HG03432 (cell line): ENCODE results near the gene NTM.

Experiments
- ATAC-seq: cut with Tn5 transposase; IDR thresholded peaks from one replicate; pipeline ENCODE4 v1.9.1; 2021; ENCODE audit warnings: mild to moderate bottlenecking, moderate library complexity; ENCODE audit not compliant: unreplicated experiment

NTM gene

DNA sequence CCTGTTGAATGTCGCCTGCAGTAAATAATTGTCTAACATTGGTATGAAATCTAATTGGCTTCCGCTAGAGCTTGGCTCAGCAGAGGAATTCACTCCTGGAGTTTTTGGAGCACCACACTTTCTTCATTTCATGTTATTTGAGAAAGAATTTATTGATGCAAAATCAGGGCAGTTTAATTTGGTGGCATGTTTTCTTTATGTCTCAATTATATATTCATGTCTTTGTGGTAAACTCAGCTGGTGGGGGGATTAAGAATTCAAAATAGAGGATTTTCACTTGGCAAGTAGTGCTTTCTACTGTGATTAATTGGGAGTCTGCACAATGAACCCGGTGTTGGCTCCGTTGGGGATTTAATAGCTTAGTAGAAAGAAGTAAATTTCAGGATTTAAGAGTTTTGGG is 784.4 kb downstream of the NTM start:
- no peak for ATAC-seq

DNA sequence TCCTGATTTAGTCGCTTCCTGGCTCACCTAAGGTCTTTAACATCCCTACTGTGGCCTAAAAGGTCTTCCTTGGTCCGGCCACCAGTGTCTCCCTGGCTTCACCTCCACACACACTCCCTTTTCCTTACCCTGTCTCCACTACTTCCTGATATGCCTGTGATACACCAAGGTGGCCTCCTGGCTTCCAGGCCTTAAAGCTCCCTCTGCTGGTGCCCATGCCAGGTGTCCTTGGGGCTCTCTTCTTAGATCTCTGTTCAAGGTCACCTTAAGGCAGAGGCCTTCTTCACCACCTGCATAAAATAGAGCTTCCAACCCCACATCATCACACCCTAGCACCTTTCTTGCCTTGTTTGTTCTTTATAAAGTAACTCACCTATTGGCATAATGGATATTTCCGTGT is 787.7 kb downstream of the NTM start:
- no peak for ATAC-seq

DNA sequence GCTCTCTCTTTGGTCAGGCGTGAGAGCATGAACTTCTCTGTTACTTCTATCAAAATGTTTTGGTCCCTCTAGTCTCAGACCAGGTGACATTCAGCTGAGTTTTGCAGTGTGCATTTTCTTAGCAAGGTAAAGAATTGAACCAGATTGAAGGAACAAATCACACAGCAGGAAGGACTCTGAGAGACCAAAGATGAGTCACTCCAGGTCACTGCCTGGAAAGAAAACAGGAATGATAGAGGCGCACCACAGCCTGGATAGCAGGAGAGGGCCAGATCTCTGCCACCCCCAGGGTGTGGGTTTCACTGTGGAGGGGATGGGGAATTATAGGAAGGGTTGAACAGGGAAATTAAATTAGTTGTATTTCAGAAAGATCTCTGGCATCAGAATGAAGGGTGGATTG is 788.3 kb downstream of the NTM start:
- ATAC-seq = no peak

DNA sequence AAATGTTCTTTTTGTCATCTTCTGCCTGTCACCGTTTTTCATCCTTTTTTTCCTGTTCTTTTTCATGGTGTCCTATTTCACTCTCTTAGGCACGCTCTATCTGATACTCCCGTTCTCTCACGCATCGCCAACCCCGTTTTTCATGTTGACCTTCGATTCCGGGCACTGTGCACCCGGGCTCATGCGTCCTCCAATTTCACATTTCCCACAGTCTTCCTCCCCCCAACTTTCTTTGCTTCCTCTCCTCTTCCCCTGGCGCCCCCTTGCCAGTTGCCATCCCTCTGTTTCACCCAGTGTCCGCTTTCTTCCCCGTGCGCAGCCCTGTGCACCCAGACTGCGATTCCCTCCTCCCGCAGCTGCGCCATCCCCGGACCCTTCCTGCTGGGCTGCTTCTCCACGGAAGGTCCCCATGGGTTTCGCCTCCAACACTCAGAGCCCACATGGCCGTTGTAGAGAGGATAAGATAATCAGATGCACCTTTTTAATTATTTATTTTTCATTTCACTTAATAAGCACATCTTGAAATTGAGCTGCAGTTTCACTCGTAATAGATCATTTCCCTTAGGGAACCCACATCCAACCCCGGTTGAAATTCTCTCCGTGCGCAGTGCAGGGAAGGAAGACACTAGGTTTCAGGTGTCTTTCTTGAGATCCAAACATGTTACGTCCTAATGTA is 791.1 kb downstream of the NTM start:
- no peak for ATAC-seq

DNA sequence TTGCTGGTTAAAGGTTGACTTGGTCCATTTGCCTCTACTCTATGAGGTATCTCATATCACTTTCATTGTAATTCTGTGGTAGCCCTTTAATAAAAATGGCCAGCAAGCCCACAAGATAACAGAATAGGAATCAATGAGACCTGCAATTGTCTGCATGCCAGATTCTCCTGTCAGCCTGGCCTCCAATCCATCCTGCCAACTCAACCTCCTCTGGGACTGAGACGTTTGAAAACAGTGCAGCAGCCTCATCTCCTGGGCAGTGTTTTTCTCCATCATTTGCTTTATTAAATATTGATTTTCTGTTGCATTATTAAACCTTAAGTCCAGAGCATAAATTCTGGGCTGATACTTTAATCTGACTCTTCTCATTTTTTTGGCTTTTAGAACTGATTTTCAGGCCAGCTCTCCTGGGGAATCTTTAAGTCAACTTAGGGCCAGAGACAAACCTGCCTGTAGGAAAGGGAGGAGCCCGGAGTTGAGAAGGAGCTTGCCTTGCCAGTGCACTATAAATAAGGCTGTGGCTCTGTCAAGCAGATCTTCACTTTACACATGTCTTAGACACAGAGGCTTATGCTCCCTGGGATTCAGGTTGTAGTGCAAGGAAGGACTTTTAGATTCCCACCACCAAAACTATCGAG is 798.0 kb downstream of the NTM start:
- ATAC-seq = no peak

DNA sequence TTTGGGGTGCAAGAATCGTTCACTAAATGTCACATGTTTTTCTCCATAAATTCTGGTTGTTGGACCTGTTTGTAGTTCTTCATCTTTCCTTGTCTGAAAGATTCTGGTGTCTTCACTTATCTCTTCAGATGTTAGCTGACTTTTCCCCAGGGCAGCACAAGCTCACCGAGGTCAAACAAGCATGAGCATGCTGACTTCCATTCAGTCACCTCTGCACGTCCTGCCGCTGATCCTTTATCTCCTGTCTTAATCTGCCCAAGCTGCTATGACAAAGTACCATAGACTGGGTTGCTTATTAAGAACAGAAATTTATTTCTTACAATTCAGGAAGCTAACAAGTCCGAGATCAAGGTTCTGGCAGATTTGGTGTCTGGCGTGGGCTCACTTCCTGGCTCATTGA is 800.6 kb downstream of the NTM start:
- ATAC-seq = no peak

DNA sequence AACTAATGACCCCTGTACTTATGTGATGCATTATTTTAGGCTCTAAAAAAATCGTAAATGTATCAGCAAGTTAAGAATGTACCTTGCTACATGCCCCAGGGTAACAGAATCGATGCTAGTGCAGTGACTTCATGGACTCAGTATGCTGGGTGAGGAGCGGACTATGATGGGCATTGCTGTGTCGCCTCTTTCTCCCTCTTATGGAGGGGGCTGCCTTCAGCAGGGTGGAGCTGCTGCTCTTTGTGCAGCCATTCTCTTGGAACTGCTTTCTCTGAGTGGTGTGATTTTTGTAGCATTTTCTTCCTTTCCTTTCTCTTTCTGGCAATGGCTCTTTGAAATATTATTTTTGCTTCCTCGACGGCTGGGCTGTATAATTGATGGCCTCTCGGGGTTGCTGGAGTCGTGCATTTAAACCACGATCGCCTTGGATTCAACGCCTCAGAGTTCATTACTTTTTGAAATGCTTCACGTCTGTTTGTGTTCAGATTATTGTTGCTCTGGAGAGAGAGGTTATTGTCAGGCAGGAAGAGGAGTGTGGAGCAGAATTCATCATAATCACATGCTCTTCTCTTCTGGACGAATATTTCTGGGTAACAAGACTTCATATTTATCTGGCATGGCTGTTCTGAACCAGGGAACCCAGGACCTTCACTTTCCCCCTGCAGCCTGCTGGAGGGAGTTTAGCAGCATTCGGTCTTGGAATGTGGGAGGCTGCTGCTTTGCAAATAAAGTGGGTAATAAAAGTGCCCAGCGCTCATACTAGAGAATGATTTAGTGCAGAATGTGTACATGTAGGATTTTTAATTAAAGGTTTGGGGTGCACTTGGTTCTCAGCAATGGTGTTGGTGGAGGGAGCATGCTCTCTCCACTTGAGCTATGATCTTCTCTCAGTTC is 804.2 kb downstream of the NTM start:
- ATAC-seq = no peak

DNA sequence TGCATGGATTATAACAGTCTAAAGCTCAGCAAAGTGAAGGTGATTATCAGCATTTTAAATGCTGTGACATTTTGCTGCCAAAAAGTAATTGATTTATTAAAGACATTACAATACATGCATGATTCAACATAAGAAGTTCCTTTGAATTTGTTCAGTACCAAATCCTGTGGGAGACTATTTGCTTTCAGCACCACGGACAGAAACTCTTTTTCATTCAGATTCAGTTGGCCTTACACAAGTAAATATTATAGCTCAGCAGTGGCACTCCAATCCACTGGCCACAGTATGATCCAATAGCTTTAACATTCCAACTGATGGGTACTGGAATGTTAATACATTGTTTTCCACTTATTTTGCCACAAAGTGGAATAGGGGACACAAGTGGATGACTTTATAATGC is 806.7 kb downstream of the NTM start:
- ATAC-seq = no peak

DNA sequence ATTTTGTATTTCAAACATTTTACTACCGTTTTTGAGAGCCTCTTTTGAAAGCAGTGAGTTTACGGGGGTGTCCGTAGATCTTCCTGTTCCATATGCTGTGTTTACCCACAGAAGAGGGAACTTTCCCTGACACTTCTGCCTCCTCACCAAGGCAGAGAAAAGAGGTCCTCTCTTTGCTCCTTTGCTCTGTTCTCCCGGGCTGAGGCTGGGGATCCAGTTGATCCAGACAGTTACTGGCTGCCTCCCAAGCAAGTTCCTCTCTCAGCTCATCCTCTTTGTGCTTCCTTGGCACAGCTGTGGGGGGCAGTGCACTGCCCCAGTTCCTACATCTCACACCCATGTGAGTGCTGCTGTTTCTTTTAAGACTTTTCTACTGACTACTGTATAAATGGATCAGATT is 813.7 kb downstream of the NTM start:
- ATAC-seq = no peak

DNA sequence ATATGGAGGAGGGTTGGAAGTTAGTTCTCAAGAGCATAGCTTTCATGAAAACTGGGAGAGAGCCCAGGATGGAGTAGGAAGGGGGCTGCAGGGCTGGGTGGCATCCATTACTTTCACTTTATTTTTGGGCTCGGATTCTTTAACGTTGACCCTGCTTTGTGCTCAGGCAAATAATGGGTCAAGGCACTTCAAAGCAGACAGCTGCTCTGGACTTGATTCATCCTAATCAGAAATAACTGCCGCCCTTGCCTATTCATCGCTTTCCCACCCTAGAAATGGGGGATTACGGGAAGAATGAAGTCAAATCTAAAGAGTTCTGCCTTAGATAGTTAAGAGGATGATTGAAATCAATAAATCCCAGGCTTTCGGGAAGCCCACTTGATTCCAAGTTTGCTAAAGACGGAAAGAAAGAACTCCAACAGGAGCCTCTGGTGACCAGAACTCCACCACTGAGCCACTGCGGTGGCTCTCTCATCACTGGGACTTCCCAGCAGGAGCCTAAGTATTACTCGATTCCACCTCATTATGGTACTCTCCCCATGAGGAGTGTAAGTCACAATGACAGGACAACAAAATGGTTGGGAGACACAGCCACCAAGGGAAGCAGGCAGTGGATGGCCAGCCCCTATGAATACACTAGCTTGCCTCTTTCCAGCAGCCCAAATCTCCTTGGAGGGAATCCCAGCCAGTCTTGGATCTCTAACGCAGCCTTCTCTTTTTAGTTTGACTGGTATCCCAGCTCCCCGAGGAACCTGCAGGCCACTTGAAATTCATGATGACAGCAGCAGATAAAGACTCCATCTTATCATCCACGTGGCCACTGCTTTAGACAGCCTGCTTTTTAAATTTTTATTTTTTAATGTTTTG is 815.5 kb downstream of the NTM start:
- ATAC-seq = no peak

DNA sequence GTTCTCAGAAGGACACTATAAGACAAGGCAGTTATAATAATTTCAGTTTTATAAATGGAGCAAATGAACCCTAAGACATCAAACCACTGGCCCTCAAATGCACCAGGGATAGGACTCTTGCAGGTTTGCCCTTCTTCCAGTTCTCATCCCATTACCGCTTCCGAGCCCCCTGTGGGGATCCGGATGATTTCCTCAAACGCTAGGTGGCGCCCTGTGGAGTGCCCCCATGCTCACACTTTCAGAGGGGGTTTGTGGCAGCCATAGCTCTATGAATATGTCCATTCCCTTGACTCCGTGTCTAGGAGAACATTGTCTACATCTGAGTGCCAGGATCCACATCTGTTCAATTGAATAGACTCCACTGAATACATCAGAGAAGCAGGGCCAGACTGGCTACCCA is 816.3 kb downstream of the NTM start:
- no peak for ATAC-seq

DNA sequence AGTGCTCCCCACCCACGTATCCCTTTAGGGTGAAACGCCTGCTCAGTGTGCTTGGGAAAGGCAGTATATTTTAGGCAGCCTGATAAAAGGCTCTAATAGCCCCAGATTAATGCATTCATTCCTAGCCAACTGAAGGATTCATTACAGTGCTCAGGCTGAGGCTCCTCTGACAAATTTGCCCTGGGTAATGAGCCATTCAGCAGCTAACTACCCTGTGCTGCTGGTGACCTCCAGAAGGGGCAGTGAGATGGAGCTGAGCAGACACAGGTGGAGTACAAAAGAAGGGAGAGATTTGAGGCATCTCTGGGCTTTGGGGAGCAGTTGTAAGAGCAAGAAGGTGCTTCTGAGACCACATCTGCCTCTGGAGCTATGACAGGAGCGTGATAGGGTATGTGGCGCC is 817.0 kb downstream of the NTM start:
- ATAC-seq = no peak

DNA sequence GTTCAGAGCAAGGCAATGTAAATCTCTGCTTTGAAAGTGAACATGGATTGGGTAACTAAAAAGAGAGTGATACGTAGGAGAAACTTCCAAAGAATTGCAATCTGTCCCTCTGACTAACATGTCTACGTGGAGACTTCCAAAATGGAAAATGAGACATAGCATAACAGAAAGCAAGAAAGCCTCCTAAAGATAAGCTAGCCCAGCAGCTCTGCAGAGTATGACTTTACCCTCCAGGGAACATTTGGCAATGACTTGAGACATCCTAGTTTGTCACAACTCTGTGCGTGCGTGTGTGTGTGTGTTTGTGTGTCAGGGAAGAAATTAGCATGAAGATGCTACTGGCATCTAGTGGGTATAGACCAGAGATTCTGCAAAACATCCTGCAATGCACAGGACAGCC is 817.4 kb downstream of the NTM start:
- ATAC-seq = no peak

DNA sequence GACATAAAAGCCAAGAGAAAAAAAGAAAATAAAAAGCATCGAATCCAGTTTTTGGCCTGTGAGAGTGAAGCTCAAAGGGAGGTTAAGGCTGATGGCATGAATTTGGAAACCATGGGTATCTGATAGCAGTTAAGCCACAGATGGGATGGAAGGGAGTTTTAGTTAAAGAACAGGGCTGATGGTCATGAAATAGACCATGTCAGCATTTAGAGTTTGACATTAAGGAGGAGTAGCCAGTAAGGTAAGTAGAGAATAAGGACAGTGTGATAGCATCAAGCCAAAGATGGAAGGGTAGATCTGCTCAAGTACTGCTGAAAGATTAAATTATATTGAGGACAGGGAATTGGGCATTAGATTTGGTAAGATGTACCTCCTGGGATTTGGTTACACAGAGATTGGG is 826.5 kb downstream of the NTM start:
- no peak for ATAC-seq

DNA sequence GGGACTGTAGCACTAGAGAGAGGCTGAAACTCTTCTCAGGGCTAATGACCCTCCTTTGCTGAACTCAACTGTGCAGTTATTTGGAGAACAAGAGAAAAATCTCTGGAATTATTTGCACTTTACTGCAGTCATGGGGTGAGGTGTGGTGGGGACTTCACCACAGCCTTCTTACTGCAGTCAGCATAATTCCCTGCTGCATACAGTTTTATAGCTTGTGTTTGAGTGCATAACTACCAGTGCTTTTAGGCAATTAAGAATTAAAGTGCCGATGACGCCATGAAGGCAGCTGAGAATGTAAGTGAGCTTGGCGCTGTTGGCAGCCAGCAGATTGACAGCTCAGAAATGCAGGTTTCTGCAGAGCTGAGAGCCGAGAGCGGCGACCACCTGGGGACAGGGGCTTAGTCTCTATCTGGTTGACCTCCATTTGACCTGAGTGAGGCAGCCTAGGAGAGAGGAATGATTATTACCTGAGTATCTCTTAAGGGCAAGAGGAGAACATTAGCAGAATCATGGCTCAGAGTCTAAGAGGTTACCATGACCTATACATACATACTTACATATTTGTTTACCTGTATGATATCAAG is 830.0 kb downstream of the NTM start:
- ATAC-seq = no peak

DNA sequence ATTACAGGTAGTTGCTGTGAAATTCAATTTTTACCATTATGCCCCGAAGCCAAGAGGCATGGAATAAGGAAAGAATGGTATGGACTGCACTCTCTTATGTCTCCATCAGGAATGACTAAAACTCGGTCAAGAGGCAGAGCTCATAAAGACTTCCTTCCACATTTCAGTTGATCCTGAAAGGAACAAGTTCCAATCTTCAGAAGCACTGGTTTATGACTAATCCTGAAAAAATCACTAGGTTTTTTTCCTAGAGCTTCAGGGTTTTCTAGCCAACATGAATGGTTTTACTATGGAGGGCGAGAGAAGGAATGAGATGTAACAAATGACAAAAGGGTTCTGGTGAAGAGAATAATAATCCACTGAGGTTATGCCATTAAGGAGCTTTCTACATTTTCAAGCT is 832.2 kb downstream of the NTM start:
- no peak for ATAC-seq

DNA sequence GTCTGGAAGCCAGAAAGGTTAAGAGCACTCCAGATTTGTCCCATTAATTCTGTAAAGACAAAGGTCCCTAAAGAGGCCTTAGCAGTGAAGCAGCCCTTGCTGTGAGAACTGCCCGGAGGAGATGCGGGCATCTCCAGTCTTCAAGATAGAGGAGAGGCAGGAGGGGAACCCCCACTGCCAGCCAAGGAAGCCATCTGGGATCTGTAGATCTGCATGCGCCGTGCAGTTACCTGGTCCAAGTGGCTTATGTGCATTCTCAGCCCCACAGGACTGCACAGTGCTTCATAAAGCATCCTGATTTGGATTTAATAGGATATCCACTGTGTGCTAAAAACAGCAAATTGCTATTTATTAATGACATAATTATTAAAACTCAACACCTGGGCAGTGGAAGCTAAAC is 834.6 kb downstream of the NTM start:
- no peak for ATAC-seq

DNA sequence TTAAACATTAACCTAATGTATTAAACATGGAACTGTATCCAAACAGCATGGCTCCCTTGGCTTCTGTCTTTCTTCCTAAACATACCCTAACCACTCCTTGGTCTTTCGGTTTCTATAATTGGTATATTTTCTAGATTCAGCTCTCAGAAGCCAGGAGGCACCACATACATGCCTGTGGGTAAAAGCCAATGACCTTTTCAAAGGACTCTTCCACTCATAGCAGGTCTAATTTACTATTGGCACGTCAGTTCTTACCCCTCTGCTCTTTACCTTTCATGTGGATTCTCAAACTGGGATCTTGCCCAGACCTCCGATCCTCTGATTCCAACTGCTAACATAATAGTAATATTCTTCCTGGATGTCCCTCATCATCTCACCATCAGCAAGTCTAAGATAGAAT is 835.1 kb downstream of the NTM start:
- no peak for ATAC-seq

DNA sequence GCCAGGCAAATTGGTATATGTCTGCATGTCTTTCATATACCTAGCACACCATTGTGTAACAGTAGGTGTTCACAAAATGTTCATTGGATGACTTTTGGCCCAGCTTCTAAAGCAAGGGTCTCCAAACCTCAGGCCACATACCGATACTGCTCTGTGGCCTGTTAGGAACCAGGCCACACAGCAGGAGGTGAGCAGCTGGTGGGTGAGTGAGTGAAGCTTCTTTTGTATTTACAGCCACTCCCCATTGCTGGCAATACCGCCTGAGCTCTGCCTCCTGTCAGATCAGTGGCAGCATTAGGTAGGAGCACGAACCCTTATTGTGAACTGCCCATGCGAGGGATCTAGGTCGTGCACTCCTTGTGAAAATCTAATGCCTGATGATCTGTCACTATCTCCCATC is 836.6 kb downstream of the NTM start:
- ATAC-seq = no peak

DNA sequence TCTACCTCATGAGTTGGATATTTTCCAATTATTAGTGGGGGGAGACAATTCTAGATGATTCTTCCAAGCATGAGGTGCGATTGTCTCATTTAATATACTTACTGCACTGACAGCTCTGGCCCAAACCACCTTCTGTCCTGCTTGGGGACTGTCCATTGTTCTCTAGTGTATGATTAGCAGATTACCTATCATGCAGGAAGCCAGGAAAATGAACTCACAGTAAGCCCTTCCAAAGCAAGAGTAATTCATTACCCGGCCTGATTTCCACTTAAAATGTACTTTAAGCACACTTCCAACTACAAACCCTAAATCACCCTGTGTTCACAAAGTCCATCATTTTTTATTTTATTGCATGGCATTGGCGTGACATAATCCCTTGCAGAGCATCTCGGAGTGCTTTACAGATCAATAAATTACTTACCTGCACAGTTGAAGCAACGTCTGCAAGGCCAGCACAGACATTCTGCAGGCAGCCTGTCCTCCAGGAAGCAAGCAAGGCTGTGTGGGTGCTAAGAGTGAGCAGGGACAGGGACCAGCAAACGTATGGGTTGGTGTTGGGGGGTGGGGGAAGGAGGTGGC is 838.2 kb downstream of the NTM start:
- no peak for ATAC-seq
